Activated CD8-positive, alpha-beta memory T cell treated with anti-CD3 and anti-CD28 coated beads, Interleukin-2, amount 50 U/mL, for 48 hours (primary cell): ENCODE results near the gene HSDL2.
"Not testable (repeated sequence)": the region's sequence is repeated elsewhere in the genome, so short reads cannot be mapped to it uniquely, and the experiment has no call there.

Experiments
- DNase-seq: peaks from one replicate; pipeline ENCODE4 v3.0.0-alpha.2; 2020

The HSDL2 gene

DNA sequence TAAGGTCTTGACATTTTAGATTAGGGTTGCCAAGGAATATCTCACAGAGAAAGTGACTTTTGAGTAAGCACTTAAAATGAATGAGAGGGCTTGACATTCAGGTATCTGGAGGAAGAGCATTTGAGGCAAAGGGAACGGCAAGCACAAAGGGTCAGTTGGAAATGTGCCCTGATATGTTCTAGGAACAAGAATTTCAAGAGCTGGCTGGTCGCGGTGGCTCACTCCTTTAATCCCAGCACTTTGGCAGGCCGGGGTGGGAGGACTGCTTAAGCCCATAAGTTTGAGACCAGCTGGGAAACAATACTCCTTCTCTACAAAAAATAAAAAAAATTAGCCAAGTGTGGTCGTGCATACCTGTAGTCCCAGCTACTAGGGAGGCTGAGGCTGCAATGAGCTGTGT lies 123.3 kb downstream of the HSDL2 start:
- DNase-seq = no peak

DNA sequence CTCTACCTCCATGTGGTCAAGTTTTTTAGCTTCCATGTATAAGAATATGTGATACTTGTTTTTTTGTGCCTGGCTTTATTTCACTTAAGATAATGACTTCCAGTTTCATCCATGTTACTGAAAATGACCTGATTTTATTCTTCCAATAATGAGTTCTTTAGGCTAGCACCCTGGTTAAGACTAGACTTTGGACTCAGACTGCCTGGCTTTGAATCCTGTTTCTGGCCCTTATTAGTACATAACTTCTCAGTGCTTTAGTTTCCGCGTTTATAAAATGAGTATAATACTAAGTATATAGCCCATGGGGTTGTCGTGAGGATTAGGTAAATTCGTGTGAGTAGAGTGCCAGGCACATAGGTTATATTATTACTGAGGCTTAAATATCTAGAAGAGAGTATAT lies 125.2 kb downstream of the HSDL2 start:
- no peak for DNase-seq

DNA sequence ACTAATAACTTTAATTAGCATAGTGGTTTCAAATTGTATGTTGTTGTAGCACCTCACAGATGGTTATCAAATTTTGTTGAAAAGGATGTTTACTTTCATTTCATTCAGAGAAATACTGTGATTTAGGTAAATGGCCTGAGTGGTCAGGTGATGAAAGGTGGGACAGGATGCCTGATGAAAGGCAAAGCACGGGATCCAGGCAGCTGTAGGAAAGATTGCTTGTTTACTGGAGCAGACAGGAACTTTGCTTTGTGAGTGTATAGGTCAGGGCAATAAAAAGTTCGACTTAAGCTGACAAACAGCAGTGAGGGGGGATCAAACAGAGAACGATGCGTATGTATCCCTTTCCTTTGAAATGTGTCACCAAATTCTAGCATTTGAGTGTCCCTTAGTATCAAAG lies 125.7 kb downstream of the HSDL2 start:
- no peak for DNase-seq

DNA sequence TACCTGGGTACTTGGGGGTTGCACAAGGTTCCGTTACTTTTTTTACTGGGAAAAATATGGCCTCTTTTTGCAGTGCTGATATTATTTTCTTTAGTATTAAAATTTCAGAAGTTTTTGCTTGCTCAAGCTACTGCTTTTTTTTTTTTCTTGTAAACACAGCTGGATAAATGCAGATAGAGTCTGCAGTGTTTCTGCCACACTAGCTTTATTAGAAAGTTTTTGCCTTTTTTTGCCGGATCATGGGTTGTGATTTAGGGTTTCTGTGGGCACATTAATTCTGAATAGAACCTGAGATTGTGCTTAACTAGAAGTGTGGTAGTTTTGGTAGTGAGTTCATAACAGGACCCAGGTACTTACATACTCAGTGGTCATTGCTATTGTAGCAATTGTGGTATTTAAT lies 126.7 kb downstream of the HSDL2 start:
- no peak for DNase-seq

DNA sequence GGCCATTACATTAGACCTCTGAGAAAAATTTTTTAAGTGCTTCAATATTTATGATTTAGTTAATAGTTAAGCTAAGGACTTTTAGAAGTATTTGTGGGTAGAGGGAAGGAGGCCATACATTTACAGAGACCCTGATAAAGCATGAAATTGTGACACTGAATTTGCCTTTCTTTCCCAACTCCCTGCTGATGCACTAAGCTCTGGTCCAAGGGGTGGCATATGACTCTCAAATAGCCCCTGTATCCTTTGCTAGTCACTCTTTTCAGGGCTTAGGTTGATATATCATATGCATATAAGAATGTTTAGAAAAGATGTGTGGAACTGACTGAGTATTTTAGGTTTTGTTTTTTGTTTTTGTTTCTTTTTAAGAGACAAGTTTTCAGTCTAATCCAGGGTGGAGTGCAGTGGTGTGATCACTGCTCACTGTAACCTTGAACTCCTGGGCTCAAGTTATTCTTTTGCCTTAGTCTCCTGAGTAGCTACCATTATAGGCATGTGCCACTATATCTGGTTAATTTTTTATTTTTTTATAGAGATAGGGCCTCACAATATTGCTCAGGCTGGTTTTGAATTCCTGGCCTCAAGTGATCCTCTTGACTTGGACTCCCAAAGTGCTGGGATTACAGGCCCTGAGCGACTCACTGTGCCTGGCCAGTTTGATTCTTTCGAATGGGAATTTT lies 127.2 kb downstream of the HSDL2 start:
- no peak for DNase-seq

DNA sequence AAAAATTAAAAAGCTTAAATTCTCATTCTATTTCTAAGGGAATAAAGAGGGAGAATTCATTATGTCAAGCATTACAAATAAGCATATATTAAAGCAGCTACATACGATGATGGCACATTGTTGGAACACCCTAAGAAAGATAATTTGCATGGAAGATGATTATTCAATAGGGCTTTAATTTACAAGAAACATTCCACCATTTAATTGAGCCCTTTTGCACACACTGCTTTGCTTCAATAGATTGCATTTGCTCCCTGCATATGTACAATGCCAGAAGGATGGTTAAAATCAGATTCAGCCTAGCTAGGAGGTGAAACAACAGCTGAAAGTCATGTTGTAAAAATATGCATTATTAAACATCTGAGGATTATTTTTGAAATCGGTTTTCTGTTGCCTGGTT lies 128.5 kb downstream of the HSDL2 start:
- DNase-seq = no peak

DNA sequence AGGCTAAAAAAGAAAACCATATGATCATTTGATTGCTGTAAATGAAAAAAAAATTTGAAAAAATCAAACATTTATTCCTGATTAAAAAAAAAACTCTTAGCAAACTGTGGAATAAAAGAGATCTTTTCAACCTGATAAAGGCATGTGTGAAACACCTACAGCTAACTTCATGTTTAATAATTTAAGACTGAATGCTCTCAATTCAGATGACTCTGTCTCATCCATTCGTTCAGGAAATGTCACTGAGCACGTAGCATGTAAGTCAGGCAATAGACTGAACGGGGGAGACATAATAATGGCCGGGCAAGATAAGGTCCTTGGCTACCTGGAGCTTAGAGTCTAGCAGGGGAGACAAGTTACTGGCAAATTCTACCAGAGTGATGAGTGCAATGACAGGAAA lies 132.5 kb downstream of the HSDL2 start:
- not testable (repeated sequence) for DNase-seq

DNA sequence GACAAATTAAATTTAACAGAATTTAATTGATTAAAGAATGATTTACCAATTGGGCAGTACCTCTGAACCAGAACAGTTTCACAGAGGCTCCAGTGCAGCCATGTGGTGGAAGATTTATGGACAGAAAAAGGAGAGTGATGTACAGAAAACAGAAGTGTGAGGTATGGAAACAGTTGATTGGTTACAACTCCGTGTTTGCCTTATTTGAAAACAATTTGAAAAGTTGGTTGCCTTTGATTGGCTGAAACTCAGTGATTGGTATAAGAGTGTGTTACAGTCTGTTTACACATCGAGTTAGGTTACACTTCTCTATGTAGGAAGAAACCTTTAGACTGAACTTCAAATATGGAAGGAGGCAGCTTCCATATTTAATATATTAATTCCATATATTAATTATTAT lies 136.9 kb downstream of the HSDL2 start:
- DNase-seq = no peak

DNA sequence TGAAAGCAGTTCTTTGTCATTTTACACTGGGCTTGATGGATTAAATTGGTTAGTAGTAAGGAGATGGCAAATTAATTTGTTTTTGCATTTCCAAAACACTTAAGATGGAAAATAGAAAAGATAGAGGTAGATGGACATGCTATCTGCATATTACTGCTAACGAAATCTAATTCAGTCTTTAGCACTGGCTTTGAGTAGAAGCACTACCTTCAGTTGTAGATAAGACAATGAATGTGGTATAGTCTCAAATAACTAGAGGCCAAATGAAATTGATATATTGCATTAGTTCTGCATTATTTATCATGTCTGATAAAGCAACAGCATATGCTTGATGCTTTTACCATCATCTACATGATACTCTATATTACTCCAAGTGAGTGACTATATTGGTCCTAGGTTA lies 140.2 kb downstream of the HSDL2 start:
- no peak for DNase-seq

DNA sequence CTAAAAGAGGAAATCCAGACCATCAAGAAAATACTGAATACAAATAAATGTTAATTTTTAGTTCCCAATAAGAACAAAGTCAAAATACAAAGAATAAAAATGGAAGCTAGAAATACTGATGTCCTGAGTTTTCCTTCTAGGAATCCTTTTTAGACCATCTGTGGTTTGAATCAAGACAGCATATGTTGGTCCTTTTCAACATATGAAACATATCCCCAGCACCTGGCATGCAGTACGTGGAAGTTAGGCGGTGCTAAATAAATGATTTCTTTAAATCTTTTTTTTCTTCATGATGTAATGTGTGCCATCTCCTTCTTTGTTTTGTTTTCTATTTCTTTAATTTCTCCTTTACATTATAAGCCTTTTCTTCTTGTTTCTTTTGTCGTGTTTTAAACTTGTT lies 140.7 kb downstream of the HSDL2 start:
- DNase-seq = no peak
